SH-SY5Y (cell line): ENCODE data around the gene CCDC196.

Experiments used
- GATA2 ChIP-seq: IDR thresholded peaks from 2 replicates; pipeline ENCODE4 v1.6.1; 2011; ENCODE audit warnings: mild to moderate bottlenecking, low read depth, low read length
- GATA3 ChIP-seq: IDR thresholded peaks from 2 replicates; pipeline ENCODE4 v1.6.1; 2011; ENCODE audit warnings: low read depth, mild to moderate bottlenecking, low read length, moderate library complexity

- TF ChIP-seq GATA3: no peak
- no peak for TF ChIP-seq GATA2
These were observed 32.7 kb upstream of the CCDC196 start for GRCh38 chr14:66453469-66453868.
